ELF-1 (cell line): ENCODE results near the gene HAPLN2.
"Not testable (repeated sequence)": the region's sequence is repeated elsewhere in the genome, so short reads cannot be mapped to it uniquely, and the experiment has no call there.

Source experiments
- DNase-seq: peaks from one replicate; pipeline ENCODE4 v3.0.0-alpha.2; 2016; ENCODE audit warnings: low read depth, low spot score

Gene HAPLN2

DNA sequence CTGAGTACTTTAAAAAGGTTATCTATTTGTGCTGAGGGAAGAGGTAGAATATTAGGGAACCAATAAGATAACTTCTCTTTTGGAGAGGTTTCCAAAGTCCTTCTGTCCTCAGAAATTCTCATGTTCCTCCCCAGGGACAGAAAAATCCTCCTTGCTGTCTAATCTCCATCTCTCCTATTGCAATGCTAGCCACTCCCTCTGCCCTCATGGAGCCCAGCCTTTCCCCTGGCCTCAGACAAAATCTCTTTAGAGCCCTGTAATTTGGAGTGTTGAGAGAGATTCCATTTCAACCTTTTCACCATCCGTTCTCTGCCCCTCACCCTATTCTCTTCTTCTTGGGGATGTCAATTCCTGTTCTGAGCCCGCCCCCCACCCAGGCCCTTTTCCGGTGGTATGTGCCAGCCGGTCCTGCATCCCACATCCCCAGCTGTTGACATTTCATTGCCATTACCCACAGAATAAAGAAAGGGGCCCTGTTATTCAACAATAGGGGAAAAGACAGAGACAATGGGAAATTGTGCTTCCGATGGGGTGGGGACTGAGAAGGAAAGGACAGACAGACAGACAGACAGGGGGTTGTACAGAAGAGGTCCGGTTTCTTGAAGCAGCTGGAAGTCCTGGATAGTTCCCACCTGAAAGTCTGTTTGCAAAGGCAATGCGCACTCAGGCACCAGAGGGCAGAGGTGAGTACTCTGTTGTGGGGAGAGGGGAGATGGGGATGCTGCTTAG, at the start of gene HAPLN2:
HAPLN2 (plus strand) TSS at position 563 of the 729 bp plus-strand sequence. CDS start 4,076 bp downstream, outside the sequence.
- DNase-seq = peak; percentile 54

DNA sequence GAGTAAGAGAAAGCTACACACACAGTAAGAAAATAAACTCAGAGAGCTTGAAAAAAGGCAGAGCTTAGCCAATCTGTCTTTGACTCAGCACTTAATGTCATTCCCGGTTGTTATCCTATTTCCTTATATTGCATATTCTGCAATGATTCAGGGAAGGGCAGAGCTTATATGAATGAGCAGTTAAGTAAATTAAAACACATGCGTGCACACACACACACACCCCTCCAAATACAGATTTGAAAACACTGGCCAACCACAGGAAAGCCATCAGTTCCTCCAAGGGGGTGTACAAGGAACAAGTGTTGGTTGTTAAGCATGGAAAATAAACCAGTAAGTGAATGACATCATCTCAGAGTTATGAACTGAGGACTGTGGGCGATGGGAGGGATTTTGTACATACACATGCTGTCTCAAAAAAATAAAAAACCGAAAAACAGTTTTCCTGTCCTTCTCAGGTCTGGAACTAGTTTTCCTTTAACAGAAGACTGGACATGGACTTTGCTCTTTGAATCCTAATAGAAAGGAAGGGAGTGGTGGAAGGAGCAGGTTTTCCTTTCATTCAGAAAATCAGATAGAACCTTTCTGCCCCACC, 47.9 kb upstream of the HAPLN2 start:
- DNase-seq = no peak

DNA sequence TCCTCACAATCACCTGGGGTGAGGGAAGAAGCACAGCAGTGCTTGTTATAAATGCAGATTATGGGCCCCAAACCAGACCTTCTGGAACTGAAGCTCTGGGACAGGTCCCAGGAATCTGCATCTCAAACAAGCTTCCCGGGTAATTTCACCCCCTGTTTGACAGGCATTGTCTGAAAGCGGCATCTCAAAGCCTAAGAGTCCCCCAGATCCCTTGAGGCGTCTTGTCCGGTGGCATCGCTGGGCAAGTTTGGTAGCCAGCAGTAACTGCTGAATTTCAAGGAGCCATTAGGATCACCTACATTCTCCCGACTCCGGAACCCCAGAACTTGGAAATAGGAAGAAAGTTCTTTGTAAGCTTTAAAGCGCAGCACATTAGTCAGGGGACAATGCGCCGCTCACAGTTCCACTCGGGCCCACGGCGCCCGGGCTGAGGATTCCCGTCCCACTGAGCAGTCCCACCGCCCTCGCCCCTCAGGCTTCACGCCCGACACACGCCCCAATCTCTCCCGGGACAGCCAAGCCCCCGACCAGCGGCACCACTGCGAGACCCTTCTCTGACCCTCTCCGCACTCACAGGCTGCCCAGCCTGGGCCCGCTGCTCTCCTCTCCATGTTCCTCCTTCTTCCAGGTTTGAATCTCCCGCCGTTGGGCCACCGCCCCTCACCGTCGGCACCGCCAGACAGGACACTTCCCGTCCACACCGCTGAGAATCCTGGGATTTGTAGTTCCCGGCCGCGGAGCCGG, 47.1 kb upstream of the HAPLN2 start, which contains the start of gene IQGAP3:
IQGAP3 (minus strand) TSS at position 647 of the 744 bp plus-strand sequence; CDS start at position 611, 36 bp downstream.
- DNase-seq = peak; percentile 87

DNA sequence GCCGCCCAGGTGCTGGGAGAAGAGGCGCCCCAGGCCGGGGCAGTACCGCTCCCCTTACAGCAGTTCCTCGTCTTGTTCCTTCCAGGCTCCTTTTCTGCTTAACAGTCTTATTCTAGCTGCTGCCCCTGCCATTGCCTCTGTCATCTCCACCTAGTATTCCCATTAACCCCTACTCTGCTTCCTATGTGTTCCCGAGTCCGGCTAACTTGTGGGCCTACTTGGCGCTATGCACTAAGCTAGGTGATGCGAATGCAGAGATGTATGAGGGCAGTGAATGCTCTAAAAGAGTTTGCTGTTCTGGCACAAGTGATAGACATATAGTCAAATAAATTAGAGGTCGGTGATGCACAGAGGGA, 46.6 kb upstream of the HAPLN2 start:
- no peak for DNase-seq

DNA sequence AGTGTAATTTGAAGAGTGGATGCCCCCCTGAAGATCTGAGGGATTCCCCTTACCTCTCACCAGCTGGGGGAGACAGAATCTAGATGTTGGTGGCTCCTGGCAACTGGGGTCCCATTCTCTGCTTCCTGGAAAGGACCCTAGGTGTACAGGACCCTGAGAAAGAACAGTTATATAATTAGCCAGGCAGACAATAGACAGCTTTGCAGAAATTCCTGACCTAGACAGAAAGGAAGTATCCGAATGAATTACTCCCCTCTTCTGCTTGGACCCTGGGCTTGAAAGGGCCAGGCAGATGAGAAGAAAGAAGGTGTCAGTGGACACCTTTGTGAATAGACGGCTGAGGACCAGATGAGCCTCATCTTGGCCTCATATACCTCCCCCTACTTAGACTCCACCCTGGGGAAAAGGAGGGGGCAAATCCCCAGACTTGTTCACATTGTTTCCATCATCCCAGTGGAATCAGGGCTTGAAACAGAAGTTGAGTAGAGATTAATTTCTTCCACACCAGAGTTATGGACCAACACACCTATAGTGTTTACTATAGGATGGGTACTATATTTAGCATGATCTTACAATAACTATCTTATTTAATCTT, 45.1 kb upstream of the HAPLN2 start:
- no peak for DNase-seq

DNA sequence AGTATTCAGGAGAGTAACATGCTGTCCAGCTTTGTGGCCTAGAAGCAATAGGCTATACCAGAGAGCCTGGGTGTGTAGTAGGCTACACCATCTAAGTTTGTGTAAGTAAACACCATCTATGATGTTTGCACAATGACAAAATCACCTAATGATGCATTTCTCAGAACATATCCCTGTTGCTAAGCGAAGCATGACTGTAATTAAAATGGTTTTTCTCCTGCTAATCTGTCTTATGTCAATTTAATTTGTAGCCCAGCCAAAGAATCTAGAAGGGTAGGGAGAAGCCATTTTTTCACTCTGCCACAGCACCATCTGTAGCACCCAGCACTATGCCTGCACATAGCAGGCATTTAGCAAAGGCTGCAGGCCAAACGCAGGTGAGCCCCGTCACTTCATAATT, 41.7 kb upstream of the HAPLN2 start:
- no peak for DNase-seq

DNA sequence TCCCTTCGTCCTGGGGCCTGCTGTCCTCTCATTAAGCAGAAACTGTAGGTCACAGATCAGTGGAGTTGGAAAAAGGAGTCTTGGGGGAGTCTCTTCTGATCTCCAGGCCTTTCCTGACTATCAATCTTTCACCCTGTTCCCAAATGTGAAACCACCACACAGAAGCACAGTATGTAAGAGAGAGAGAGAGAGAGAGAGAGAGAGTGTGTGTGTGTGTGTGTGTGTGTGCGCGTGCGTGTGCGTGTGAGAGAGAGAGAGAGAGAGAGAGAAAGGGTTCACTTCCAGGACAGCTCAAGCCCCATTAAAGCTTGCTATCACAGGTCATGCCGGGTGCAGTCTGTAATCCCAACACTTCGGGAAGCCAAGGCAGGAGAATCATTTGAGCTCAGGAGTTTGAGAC, 41.2 kb upstream of the HAPLN2 start:
- DNase-seq = no peak

DNA sequence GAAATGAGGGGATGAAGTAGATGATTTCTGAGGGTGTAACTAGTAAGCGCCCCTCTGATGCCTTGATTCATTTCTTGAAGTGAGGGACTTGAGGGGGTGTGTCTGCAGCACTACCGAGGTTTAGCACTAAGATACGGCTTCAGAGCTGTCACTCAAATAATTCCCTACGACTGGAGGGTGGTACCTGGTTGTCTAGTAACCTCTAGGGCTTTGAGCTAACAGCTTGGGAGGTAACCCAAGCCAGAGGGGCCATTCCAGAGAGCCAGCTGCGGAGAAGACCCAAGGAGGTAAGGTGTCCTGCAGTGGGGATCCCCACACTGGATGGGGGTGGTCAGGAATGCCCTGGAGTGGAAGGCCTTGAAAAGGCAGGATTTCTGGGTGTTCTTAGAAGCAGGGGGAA, 39.7 kb upstream of the HAPLN2 start, which contains the start of gene TTC24:
TTC24 (plus strand) TSS at position 252 of the 400 bp plus-strand sequence. CDS start 1,642 bp downstream, outside the sequence.
- DNase-seq = no peak

DNA sequence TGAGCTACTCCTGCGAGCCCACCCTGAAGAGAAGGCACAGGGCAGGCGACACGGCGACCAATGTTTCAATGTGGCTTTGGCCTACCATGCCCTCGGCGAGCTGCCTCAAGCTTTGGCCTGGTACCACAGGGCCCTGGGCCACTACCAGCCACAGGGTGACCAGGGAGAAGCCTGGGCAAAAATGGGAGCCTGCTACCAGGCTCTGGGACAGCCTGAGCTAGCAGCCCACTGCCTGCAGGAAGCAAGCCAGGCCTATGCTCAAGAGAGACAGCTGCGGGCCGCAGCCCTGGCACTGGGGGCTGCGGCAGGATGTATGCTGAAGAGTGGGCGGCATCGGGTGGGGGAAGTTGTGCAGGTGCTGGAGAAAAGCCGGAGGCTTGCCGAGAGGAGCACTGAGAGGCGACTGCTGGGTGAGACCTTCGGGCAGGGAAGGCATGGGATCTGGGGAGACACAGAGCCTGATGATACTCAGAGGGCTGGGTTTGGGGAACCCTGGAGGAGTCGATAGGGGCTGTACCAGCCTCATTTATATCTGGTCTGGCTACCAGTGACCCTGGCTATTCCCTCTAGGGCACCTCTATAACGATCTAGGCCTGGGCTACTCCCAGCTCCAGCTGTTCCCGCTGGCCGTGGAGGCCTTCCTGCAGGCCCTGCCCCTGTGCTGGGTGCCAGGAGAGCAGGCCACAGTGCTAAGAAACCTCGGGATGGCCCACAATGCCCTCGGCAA, 37.4 kb upstream of the HAPLN2 start:
- DNase-seq = no peak

DNA sequence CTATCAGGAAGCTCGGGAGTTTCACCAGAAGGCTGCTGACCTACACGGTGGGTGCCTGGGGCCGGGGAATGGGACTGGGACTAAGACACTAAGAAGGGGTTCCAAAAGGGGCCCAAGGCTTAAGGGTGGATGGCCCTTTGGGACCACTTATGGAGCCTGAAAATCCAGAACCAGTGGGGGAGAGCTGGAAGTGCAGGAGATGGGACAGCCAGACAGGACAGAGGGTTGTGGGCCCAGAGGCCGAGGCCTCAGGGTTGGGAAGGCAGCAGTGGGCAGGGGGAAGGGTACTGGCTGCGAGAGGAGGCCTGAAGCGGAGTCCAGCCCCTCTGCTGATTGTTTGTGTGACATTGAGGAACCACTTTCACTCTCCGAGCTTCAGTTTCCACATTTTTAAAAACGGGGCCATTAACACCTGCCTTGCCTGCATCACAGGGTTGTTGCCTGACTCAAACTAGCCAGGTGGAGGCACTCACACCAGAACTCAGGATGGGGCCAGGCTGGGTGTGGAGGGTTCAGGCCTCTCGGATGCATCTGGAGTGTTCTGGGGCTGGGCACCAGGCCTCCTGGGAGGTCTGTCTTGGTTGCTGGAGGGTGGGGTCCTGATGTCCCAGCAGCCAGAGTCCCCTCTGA, 36.7 kb upstream of the HAPLN2 start:
- no peak for DNase-seq

DNA sequence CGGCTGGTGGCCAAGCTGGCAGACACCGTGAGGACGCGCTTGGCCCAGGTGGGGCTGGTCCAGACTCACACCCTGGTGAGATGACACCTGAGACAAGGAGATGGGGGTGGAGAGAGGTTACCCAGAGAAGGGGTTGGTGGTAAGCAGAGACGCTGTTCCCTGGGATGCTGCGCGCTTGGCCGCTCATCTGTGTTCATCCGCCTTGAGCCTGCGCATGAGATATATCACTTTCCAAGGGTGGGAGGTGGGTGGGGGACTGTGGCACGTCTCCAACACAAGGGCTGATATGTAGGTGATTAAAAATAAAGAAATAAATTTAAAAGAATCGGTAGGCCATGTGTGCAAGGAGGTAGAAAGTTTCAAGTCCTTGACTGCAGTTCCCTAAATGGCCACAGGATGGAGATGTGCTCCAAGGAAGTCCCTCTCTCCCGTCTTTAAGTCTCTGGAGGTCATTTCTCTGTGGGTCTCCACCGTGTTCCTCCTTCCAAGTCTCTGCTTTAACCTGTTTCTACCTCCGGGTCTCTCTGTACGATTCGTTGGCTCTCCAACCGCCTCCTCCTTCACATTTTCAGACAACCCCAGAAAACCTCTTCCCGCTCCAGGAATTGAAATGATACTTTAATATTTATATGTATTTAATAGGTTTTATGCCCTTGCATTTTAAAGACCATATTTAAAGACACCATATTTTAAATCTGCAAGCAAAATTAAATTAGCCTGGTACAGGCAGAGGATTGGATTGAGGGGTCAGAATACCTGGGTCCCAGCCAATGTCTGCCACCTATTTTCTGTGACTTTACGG, 35.2 kb upstream of the HAPLN2 start:
- DNase-seq = peak; percentile 73

DNA sequence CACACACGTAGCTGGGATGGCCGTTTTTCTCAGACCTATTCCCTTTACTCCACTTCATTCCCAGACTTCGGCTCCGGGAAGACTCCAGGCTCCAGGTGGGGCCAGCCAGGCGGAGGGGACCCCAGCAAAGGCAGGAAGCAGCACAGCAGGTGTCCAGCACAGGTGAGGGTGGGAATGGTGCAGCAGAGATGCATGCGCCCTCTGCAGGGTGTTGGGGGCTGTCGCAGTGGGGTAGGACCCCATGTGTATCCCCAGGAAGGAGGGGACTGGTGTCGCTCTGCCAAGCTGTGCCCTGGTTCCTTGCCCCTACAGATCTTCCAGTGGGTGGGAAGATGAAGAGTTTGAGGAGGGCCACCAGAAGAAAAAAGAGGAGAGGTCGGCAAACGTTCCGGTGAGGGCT, 34.4 kb upstream of the HAPLN2 start:
- peak; percentile 59 for DNase-seq

DNA sequence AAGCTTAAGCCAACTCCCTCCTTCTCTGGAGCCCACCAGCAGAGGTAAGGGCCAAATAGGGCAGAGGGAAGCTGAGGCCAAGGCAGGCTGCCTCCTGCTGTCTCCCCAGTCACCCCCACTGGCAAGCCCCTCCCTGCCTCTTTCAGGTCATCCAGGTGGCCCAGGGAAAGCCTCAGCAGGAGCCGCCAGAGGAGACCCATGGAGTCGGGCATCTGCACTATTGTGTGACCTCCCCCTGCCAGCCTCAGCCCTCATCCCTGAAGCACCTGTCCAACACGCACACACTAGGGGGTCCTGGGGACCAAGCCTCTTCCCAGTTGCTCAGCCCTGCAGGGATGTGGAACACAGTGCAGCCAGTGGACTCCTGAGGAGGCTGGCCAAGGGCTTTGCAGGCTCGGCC, 32.9 kb upstream of the HAPLN2 start:
- DNase-seq = no peak

DNA sequence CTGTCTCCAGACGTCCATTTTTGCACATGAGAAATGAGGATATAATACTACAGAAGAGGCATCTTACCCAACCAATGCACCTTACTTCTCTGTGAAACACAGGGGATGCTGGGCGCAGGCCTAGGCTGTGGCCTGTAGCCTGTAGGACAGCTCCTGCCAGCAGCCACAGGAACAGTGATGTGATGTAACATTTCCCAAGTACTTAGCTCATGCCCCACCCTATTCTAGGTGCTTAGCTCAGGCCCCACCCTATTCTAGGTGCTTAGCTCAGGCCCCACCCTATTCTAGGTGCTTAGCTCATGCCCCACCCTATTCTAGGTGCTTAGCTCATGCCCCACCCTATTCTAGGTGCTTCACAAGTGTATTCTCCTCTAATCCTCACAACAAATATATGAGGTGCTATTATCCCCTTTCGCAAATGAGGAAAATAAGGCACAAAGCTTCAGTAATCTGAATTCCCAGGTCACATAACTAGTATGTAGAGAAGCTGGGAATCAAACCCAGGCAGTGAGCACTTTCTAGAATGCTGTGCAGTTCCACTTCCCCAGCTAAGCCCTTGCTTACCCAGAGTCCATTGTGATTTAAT, 32.2 kb upstream of the HAPLN2 start:
- DNase-seq = no peak

DNA sequence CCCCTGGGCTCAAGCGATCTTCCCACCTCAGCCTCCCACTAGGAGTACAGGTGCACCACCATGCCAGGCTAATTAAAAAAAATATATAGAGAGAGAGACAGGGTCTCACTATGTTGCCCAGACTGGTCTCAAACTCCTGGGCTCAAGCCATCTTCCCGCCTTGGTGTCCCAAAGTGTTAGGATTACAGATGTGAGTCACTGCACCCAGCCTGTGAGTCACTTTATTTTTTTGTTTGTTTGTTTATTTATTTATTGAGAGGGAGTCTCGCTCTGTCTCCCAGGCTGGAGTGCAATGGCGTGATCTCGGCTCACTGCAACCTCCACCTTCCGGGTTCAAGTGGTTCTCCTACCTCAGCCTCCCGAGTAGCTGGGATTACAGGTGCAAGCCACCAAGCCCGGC, 31.3 kb upstream of the HAPLN2 start:
- not testable (repeated sequence) for DNase-seq

DNA sequence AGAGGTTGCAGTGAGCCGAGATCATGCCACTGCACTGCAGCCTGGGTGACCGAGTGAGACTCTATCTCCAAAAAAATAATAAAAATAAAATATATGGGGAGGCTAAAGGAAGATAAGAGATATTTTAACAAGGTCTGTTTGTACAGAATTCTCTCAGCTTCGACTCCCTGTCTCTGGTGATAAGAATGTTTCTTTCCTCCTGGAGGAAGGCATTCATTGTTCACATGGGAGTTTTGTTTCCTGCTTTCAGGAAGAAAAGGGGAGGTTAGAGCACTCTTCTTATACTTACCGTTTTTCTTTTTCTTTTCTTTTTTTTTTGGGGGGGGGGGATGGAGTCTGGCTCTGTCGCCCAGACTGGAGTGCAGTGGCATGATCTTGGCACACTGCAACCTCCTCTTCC, 29.7 kb upstream of the HAPLN2 start:
- no peak for DNase-seq

DNA sequence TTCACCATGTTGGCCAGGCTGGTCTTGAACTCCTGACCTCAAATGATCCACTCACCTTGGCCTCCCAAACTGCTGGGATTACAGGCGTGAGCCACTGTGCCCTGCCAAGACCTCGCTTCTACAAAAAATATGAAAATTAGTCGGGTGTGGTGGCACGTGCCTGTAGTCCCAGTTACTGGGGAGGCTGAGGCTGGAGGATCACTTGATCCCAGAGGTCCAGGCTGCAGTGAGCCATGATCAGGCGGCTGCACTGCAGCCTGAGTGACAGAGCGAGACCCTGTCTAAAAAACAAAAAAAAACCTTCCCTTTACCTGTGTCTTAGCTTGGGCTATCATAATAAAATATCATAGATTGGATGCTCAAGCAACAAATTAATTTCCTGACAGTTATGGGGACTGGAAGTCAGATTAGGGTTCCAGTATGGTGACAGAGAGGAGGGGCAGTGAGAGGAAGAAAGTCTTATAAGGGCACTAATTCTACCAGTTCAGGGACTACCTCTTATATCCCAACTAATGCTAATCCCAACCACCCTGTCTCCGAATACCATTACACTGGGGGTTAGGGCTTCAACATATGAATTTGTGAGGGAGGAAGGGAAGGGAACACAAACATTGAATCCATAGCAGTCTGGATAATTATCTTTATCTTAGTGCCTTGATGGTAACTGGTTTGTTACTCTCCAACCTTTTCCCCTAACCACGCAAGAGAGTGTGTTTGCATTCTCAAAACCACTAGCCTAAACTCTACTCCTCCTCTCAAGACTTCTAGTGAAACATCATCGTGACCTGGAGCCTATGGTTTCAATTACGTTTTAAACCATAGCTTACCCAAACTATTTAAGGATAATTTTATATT, 28.7 kb upstream of the HAPLN2 start:
- no peak for DNase-seq

DNA sequence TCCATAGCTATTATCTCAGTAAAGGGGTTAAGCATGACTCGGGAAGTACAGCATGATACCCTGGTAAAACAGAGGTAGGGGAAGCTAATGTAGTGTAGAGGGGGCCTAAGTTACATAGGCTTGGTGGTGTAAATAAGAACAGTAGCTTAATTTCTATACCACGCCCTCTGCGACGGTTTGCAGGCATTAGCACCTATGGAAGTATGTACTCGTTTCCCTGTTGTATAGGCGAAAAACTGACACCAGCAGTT, 28.1 kb upstream of the HAPLN2 start:
- no peak for DNase-seq
